PFSK-1 (cell line): ENCODE measurements around the gene FAM221A.

Source experiments
- FOXP2 ChIP-seq: optimal IDR thresholded peaks from 2 replicates; pipeline ENCODE3; 2011; ENCODE audit warnings: borderline replicate concordance, control low read depth, inconsistent platforms; ENCODE audit not compliant: insufficient read depth; ENCODE audit errors: extremely low read length, extremely low read depth
- POLR2AphosphoS5 ChIP-seq: IDR thresholded peaks from 2 replicates; pipeline ENCODE4 v1.6.1; 2012; ENCODE audit warnings: low read depth, mild to moderate bottlenecking, control low read depth, low read length, moderate library complexity
- SIN3A ChIP-seq: IDR thresholded peaks from 2 replicates; pipeline ENCODE4 v1.6.1; 2012; ENCODE audit warnings: mild to moderate bottlenecking, low read length, moderate library complexity, borderline replicate concordance; ENCODE audit not compliant: insufficient read depth
- TAF1 ChIP-seq: IDR thresholded peaks from 2 replicates; pipeline ENCODE4 v1.6.1; 2012; ENCODE audit warnings: low read length, control low read depth, borderline replicate concordance; ENCODE audit not compliant: insufficient read depth
- TF ChIP-seq, protein P1 (sequence below), 2 experiments: IDR thresholded peaks; 2 replicates each; pipeline versions ENCODE4 v1.6.1 to v1.8.0; 2011 to 2012; ENCODE audit warnings: low read depth in 2 of 2, low read length in 2 of 2, control low read depth in 1 of 2, inconsistent platforms in 1 of 2, mild to moderate bottlenecking in 1 of 2, moderate library complexity in 1 of 2; ENCODE audit not compliant: insufficient read depth in 1 of 2

FAM221A gene

DNA sequence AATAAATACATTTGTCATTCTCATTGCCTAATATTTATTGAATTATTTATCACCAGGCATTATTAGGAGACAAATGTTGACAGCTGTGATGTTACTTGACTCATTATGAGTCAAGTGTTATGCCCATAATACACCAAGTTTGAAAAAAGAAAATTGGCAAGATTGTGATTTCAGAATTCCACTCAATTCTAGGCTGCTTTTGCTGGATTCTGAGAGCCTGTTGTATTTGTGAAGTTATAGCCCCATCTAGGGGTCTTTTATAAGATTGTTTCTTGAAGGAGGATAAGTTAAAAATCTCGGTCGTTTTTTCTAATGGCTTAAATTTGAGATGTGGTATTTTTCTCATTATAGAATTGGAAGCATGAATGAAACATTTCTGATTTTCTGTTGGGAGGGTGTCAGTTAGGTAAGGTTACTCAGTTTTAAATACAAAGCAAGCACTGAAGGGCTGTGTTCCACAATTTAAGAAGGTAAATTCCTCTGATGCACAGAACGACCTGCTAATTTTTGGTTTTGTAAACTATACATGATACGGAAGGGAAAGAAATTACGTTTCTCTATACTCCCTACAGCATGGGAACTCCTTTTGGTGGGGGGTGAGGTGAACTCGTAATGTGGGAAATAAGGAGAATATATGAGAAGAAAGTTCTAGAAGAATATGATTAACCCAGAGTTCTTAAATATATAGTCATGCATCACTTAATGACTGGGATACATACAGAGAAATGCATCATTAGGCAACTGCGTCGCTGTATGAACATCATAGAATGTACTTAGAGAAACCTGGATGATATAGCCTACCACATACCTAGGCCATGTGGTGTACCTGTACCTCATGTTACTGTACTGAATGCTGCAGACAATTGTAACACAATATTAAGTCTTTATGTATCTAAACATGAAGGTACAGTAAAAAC lies 32.6 kb downstream of the FAM221A start:
- no peak for TF ChIP-seq FOXP2
- TF ChIP-seq TAF1: no peak

DNA sequence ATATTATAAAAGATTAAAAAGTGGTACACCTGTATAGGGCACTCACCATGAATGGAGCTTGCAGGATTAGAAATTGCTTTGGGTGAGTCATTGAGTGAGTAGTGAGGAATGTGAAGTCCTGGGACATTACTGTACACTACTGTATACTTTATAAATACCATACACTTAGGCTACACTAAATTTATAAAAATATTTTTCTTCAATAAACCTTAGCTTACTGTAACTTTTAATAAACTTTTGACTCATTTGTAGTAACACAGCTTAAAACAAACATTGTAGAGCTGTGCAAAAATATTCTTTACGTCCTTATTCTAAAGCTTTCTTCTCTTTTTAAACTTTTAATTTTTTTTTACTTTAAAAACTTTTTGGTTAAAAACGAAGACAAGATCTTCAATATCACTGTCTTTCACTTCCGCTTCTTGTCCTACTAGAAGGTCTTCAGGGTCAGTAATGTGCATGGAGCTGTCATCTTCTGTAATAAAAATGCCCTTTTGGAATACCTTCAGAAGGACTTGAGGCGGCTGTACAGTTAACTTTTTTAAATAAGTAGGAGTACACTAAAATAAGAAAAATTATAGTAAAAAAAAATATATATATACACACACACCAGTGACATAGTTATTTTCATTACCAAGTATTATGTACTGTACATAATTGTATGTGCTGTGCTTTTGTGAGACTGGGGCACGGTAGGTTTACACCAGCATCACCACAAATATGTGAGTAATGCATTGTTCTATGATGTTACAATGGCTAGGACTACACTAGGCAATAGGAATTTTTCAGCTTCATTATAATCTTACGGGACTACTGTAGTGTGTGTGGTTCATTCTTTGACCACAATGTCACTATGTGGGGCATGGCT lies 33.5 kb downstream of the FAM221A start:
- TF ChIP-seq, protein P1, sequence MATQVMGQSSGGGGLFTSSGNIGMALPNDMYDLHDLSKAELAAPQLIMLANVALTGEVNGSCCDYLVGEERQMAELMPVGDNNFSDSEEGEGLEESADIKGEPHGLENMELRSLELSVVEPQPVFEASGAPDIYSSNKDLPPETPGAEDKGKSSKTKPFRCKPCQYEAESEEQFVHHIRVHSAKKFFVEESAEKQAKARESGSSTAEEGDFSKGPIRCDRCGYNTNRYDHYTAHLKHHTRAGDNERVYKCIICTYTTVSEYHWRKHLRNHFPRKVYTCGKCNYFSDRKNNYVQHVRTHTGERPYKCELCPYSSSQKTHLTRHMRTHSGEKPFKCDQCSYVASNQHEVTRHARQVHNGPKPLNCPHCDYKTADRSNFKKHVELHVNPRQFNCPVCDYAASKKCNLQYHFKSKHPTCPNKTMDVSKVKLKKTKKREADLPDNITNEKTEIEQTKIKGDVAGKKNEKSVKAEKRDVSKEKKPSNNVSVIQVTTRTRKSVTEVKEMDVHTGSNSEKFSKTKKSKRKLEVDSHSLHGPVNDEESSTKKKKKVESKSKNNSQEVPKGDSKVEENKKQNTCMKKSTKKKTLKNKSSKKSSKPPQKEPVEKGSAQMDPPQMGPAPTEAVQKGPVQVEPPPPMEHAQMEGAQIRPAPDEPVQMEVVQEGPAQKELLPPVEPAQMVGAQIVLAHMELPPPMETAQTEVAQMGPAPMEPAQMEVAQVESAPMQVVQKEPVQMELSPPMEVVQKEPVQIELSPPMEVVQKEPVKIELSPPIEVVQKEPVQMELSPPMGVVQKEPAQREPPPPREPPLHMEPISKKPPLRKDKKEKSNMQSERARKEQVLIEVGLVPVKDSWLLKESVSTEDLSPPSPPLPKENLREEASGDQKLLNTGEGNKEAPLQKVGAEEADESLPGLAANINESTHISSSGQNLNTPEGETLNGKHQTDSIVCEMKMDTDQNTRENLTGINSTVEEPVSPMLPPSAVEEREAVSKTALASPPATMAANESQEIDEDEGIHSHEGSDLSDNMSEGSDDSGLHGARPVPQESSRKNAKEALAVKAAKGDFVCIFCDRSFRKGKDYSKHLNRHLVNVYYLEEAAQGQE (IDR thresholded peaks at IDR 0.05; ENCODE audit: insufficient read depth in 1 of 2, low read depth in 2 of 2, low read length in 2 of 2): no peak
- no peak for TF ChIP-seq TAF1
- no peak for TF ChIP-seq SIN3A
- no peak for TF ChIP-seq FOXP2
- no peak for TF ChIP-seq POLR2AphosphoS5

DNA sequence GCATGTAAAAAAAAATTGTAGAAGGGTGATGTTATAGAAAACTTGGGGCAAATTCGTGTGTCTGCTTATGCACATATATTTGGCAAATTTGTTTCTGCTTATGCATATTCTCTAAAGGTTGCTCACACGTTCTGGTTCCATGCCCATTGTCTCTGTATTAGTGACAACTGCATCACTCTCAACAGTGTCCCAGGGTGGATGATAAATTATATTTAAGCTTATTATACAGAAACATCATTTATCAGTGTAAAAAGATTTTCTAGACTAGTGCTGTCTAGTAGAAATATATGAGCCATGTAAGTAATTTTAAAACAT lies 34.1 kb downstream of the FAM221A start:
- TF ChIP-seq POLR2AphosphoS5 (no peak), FOXP2 (no peak), TAF1 (no peak), SIN3A (no peak)
- TF ChIP-seq, protein P1 (IDR thresholded peaks at IDR 0.05; ENCODE audit: insufficient read depth in 1 of 2, low read depth in 2 of 2, low read length in 2 of 2): no peak

DNA sequence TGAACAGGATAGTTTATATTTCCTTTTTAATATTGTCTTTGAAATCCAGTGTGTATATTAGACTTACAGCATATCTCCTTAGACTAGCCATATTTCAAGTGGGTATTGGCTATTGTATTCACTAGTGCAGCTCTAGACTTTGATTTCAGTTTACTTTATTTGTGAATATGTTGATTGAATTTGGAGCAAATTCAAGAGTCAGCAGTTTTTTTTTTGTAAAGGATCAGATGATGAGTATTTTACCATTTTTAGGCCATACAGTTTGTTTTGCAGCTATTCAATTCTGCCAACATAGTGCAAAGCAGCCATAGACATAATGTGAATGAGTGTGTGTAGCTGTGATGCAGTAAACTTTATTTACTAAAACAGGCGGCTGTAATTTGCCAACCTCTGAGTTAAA lies 34.6 kb downstream of the FAM221A start:
- TF ChIP-seq SIN3A (no peak), TAF1 (no peak)
- TF ChIP-seq, protein P1 (IDR thresholded peaks at IDR 0.05; ENCODE audit: insufficient read depth in 1 of 2, low read depth in 2 of 2, low read length in 2 of 2): no peak

DNA sequence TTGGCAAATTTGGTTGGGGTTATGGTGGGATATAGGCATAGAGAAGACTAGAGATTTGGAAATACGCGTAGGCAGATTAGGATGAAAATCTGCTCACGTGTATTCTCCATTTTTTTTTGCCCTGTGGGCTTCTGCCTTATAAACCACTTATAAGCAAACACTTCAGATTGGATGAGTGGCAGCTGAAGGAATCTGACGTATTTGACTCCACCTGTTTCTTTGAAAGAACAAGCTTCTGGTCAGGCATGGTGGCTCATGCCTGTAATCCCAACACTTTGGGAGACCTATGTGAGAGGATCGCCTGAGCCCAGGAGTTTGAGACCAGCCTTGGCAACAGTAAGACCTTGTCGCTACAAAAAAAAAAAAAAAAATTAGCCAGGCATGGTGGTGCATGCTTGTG lies 35.1 kb downstream of the FAM221A start:
- no peak for TF ChIP-seq POLR2AphosphoS5
- TF ChIP-seq, protein P1 (IDR thresholded peaks at IDR 0.05; ENCODE audit: insufficient read depth in 1 of 2, low read depth in 2 of 2, low read length in 2 of 2): no peak
